Measurements from ENCODE around the gene GABPA. TPM values are rescaled to one million over a fixed set of nuclear protein-coding genes. Genes with fewer than 3 reads are reported as not detected.

The GABPA gene
- total RNA-seq, 2 experiments from 2014 or later, result 21.9 to 33.2 TPM

- H4K20me1 ChIP-seq (ENCODE audit: insufficient read depth, low read length), result no peaks in the 10 kb centered on the region
- TF ChIP-seq CTCF (conservative IDR thresholded peaks at IDR 0.05; ENCODE audit: low read length) (no peak), EZH2phosphoT487 (IDR thresholded peaks at IDR 0.05; ENCODE audit: borderline replicate concordance, low read depth, low read length) (no peak)
- no peaks in the 10 kb centered on the region for H3K9me2 ChIP-seq (ENCODE audit: insufficient read depth, low read length)
- intact Hi-C loops (cut with micrococcal nuclease; ENCODE audit: unreplicated experiment), result loop anchor here (10.0 kb wide), 1 partner anchor 293 kb away; no protein-coding TSS in a partner anchor
- DNase-seq (ENCODE audit: low spot score), result no peak
- POLR2A ChIA-PET, result interaction anchor here (0.7 to 1.3 kb wide), 5 partner anchors 12 to 109 kb away, joined by 3 to 5 read pairs (median 3); partner anchors contain the start of genes ATP5PF and GABPA
- no TSS peak for BruUV-seq (replicated peaks)
- H3K79me2 ChIP-seq (ENCODE audit: insufficient read depth, low read depth, low read length), result no peaks in the 10 kb centered on the region
- H3K4me1 ChIP-seq (ENCODE audit: insufficient read depth, low read length, poor library complexity, severe bottlenecking), result no peaks in the 10 kb centered on the region
- CTCF ChIA-PET (ENCODE audit: unreplicated experiment), result no interaction called here
- H3K4me3 ChIP-seq (ENCODE audit: low read depth, low read length, poor library complexity, severe bottlenecking), result no peak overlapping the region
- H3K4me2 ChIP-seq (ENCODE audit: low read length), result no peak overlapping the region
- H3K27ac ChIP-seq (ENCODE audit: low read depth, low read length, poor library complexity, severe bottlenecking), result no peak overlapping the region
- H3K9me3 ChIP-seq (ENCODE audit: low read length), result no peaks in the 10 kb centered on the region
- H2AFZ ChIP-seq (ENCODE audit: low read length), result no peak overlapping the region
- peaks cover 46% of the 10 kb centered on the region for H3K36me3 ChIP-seq (ENCODE audit: insufficient read depth, low read length)
Observed at GRCh38 chr21:25717491-25718147, 17.2 kb upstream of the GABPA start.

GRCh38 chr21:25721987-25722386, 12.8 kb upstream of the GABPA start:
- Histone ChIP-seq H3K4me3 (ENCODE audit: low read depth, low read length, poor library complexity, severe bottlenecking) (no peak overlapping the region), H3K36me3 (ENCODE audit: insufficient read depth, low read length) (peaks cover 81% of the 10 kb centered on the region), H2AFZ (ENCODE audit: low read length) (no peak overlapping the region), H3K79me2 (ENCODE audit: insufficient read depth, low read depth, low read length) (peaks cover 8% of the 10 kb centered on the region; the same call in 1 of the 2 replicates), H3K9me3 (ENCODE audit: low read length) (no peaks in the 10 kb centered on the region), H3K9me2 (ENCODE audit: insufficient read depth, low read length) (no peaks in the 10 kb centered on the region), H3K4me1 (ENCODE audit: insufficient read depth, low read length, poor library complexity, severe bottlenecking) (no peaks in the 10 kb centered on the region), H3K4me2 (ENCODE audit: low read length) (no peak overlapping the region), H4K20me1 (ENCODE audit: insufficient read depth, low read length) (0 out of 2 replicates have a peak, but pooled peaks cover 3% of the 10 kb centered on the region), H3K27ac (ENCODE audit: low read depth, low read length, poor library complexity, severe bottlenecking) (no peak overlapping the region)
- no peak for DNase-seq (ENCODE audit: low spot score)
- BruUV-seq (replicated peaks), result no TSS peak
- intact Hi-C loops (cut with micrococcal nuclease; ENCODE audit: unreplicated experiment), result no loop called here
- POLR2A ChIA-PET, result interaction anchor here (0.7 kb wide), 2 partner anchors 15 to 428 kb away, joined by 3 read pairs; no protein-coding TSS in a partner anchor
- CTCF ChIA-PET (ENCODE audit: unreplicated experiment), result interaction anchor here (0.6 kb wide), 1 partner anchor 12 kb away, joined by 3 read pairs; no protein-coding TSS in a partner anchor
- no peak for TF ChIP-seq EZH2phosphoT487 (IDR thresholded peaks at IDR 0.05; ENCODE audit: borderline replicate concordance, low read depth, low read length)
- TF ChIP-seq CTCF (conservative IDR thresholded peaks at IDR 0.05; ENCODE audit: low read length), result no peak

GRCh38 chr21:25722631-25723030, 12.1 kb upstream of the GABPA start:
- POLR2A ChIA-PET, result no interaction called here
- no peak overlapping the region for H3K4me2 ChIP-seq (ENCODE audit: low read length)

More at GRCh38 chr21:25722631-25723030, 12.1 kb upstream of the GABPA start:
- H2AFZ ChIP-seq (ENCODE audit: low read length), result no peak overlapping the region
- no peak overlapping the region for H3K4me3 ChIP-seq (ENCODE audit: low read depth, low read length, poor library complexity, severe bottlenecking)
- TF ChIP-seq EZH2phosphoT487 (IDR thresholded peaks at IDR 0.05; ENCODE audit: borderline replicate concordance, low read depth, low read length) (no peak), CTCF (conservative IDR thresholded peaks at IDR 0.05; ENCODE audit: low read length) (no peak)
- intact Hi-C loops (cut with micrococcal nuclease; ENCODE audit: unreplicated experiment), result no loop called here
- H3K9me3 ChIP-seq (ENCODE audit: low read length), result no peaks in the 10 kb centered on the region
- H3K79me2 ChIP-seq (ENCODE audit: insufficient read depth, low read depth, low read length), result peaks cover 12% of the 10 kb centered on the region; the same call in 1 of the 2 replicates
- no TSS peak for BruUV-seq (replicated peaks)
- H3K27ac ChIP-seq (ENCODE audit: low read depth, low read length, poor library complexity, severe bottlenecking), result no peak overlapping the region
- no peak for DNase-seq (ENCODE audit: low spot score)
- no peaks in the 10 kb centered on the region for H3K4me1 ChIP-seq (ENCODE audit: insufficient read depth, low read length, poor library complexity, severe bottlenecking)
- H3K9me2 ChIP-seq (ENCODE audit: insufficient read depth, low read length), result no peaks in the 10 kb centered on the region
- 0 out of 2 replicates have a peak, but pooled peaks cover 3% of the 10 kb centered on the region for H4K20me1 ChIP-seq (ENCODE audit: insufficient read depth, low read length)
- H3K36me3 ChIP-seq (ENCODE audit: insufficient read depth, low read length), result peaks cover 83% of the 10 kb centered on the region
- CTCF ChIA-PET (ENCODE audit: unreplicated experiment), result no interaction called here
